ENCODE results near the gene RGS7. TPM values are rescaled to one million over a fixed set of nuclear protein-coding genes. Genes with fewer than 3 reads are reported as not detected.

The RGS7 gene
- total and polyA plus RNA-seq, 10 of the 15 experiments (the other 5 are each of a cell fraction or from before 2014, with no cell fraction given) = not detected

DNA sequence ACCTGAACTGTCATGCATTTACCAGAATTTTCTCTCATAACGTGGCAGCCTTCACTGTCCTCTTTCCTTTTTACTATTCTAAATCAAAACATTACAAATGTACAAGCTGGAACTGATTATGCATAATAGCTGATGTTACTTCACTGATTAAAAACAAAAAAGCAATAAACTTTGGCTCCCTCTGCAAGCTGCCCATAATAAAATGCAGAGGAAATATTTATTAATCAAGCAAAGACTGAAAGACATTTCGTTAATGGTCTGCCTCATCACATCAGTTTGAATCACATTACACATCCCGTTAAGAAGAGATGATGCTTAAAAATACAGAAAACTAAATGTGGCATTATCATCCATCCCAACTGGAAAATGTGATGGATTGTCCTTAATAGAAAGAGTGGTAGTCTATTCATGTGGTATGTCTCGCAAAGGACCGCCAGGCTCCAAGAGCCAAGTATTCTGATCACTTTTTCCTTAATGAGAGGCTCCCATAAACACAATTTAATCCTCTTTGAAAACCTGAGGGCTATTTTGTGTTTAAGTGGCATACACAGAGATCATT, 225.3 kb downstream of the RGS7 start:
- intact Hi-C loops (cut with micrococcal nuclease; ENCODE audit: unreplicated experiment) (no loop called here), in situ Hi-C loops (cut with MboI) (no loop called here)
- ChIA-PET SMC1A (ENCODE audit: uncharacterized antibody, unreplicated experiment) (no interaction called here), RAD21 (ENCODE audit: unreplicated experiment) (no interaction called here), POLR2A (no interaction called here), CTCF (no interaction called here)
- BruUV-seq (replicated peaks) = no TSS peak
- 35% methylated on average over 5 of the region's 5 CpGs for WGBS (ENCODE audit: insufficient coverage, insufficient replicate concordance, low lambda C conversion rate, missing lambda C conversion rate)
- H3K9ac ChIP-seq (ENCODE audit: control insufficient read depth, insufficient read depth, low read length) = no peak overlapping the region
- H3K4me3 ChIP-seq = no peak overlapping the region
- no peaks in the 10 kb centered on the region for H3K79me2 ChIP-seq (ENCODE audit: control insufficient read depth, insufficient read depth, low read length)
- H3K4me2 ChIP-seq (ENCODE audit: control insufficient read depth, insufficient read depth) = no peak overlapping the region
- no peak overlapping the region for H3K27ac ChIP-seq (ENCODE audit: control insufficient read depth, insufficient read depth)
- no peak for DNase-seq (ENCODE audit: low read depth, low spot score)
- H3K36me3 ChIP-seq (ENCODE audit: control insufficient read depth in 2 of 2, insufficient read depth in 2 of 2, low read length in 1 of 2) = no peaks in the 10 kb centered on the region
- ATAC-seq = no peak
- H4K20me1 ChIP-seq (ENCODE audit: control insufficient read depth, insufficient read depth) = no peaks in the 10 kb centered on the region
- TF ChIP-seq KAT2A (conservative IDR thresholded peaks at IDR 0.05; ENCODE audit: control insufficient read depth, low read depth, low read length) = no peak
- no peak for TF ChIP-seq PAX5 (IDR thresholded peaks at IDR 0.05; ENCODE audit: borderline replicate concordance, low read depth, low read length)
- TF ChIP-seq, protein P1, sequence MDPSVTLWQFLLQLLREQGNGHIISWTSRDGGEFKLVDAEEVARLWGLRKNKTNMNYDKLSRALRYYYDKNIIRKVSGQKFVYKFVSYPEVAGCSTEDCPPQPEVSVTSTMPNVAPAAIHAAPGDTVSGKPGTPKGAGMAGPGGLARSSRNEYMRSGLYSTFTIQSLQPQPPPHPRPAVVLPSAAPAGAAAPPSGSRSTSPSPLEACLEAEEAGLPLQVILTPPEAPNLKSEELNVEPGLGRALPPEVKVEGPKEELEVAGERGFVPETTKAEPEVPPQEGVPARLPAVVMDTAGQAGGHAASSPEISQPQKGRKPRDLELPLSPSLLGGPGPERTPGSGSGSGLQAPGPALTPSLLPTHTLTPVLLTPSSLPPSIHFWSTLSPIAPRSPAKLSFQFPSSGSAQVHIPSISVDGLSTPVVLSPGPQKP (IDR thresholded peaks at IDR 0.05; ENCODE audit: low read depth, low read length) = no peak
- TF ChIP-seq ASH2L (IDR thresholded peaks at IDR 0.05; ENCODE audit: borderline replicate concordance, low read depth) = no peak
- TF ChIP-seq SIX5 (IDR thresholded peaks at IDR 0.05; ENCODE audit: low read depth, low read length, severe bottlenecking) = no peak
- TF ChIP-seq CREB1 (IDR thresholded peaks at IDR 0.05; ENCODE audit: low read depth) = no peak
- TF ChIP-seq, protein P2, sequence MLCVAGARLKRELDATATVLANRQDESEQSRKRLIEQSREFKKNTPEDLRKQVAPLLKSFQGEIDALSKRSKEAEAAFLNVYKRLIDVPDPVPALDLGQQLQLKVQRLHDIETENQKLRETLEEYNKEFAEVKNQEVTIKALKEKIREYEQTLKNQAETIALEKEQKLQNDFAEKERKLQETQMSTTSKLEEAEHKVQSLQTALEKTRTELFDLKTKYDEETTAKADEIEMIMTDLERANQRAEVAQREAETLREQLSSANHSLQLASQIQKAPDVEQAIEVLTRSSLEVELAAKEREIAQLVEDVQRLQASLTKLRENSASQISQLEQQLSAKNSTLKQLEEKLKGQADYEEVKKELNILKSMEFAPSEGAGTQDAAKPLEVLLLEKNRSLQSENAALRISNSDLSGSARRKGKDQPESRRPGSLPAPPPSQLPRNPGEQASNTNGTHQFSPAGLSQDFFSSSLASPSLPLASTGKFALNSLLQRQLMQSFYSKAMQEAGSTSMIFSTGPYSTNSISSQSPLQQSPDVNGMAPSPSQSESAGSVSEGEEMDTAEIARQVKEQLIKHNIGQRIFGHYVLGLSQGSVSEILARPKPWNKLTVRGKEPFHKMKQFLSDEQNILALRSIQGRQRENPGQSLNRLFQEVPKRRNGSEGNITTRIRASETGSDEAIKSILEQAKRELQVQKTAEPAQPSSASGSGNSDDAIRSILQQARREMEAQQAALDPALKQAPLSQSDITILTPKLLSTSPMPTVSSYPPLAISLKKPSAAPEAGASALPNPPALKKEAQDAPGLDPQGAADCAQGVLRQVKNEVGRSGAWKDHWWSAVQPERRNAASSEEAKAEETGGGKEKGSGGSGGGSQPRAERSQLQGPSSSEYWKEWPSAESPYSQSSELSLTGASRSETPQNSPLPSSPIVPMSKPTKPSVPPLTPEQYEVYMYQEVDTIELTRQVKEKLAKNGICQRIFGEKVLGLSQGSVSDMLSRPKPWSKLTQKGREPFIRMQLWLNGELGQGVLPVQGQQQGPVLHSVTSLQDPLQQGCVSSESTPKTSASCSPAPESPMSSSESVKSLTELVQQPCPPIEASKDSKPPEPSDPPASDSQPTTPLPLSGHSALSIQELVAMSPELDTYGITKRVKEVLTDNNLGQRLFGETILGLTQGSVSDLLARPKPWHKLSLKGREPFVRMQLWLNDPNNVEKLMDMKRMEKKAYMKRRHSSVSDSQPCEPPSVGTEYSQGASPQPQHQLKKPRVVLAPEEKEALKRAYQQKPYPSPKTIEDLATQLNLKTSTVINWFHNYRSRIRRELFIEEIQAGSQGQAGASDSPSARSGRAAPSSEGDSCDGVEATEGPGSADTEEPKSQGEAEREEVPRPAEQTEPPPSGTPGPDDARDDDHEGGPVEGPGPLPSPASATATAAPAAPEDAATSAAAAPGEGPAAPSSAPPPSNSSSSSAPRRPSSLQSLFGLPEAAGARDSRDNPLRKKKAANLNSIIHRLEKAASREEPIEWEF (IDR thresholded peaks at IDR 0.05; ENCODE audit: insufficient replicate concordance, low read depth, low read length) = no peak
- TF ChIP-seq, protein P3, sequence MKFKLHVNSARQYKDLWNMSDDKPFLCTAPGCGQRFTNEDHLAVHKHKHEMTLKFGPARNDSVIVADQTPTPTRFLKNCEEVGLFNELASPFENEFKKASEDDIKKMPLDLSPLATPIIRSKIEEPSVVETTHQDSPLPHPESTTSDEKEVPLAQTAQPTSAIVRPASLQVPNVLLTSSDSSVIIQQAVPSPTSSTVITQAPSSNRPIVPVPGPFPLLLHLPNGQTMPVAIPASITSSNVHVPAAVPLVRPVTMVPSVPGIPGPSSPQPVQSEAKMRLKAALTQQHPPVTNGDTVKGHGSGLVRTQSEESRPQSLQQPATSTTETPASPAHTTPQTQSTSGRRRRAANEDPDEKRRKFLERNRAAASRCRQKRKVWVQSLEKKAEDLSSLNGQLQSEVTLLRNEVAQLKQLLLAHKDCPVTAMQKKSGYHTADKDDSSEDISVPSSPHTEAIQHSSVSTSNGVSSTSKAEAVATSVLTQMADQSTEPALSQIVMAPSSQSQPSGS (IDR thresholded peaks at IDR 0.05; ENCODE audit: low read length) = no peak
- TF ChIP-seq ATF7 (IDR thresholded peaks at IDR 0.05; ENCODE audit: low read depth) = no peak
- TF ChIP-seq NR2C1 (IDR thresholded peaks at IDR 0.05) = no peak
- TF ChIP-seq MEF2A (IDR thresholded peaks at IDR 0.05; ENCODE audit: insufficient read depth, low read depth, low read length) = no peak
- no peak for TF ChIP-seq ZBED1 (IDR thresholded peaks at IDR 0.05; ENCODE audit: borderline replicate concordance)
- no peak for TF ChIP-seq SIN3A (IDR thresholded peaks at IDR 0.05; ENCODE audit: low read depth, low read length)
- TF ChIP-seq MXI1 (IDR thresholded peaks at IDR 0.05; ENCODE audit: low read depth, low read length) = no peak
- TF ChIP-seq SUPT20H (IDR thresholded peaks at IDR 0.05; ENCODE audit: borderline replicate concordance, control insufficient read depth, low read depth, low read length) = no peak
- TF ChIP-seq TBL1XR1 (IDR thresholded peaks at IDR 0.05; ENCODE audit: low read depth, low read length) = no peak
- no peak for TF ChIP-seq NR2C2 (IDR thresholded peaks at IDR 0.05; ENCODE audit: borderline replicate concordance, control insufficient read depth, insufficient read length, low read depth)
- TF ChIP-seq SMC3 (IDR thresholded peaks at IDR 0.05; ENCODE audit: borderline replicate concordance, low read length) = no peak
- H3K27me3 ChIP-seq (replicated peaks in 1 of 2; ENCODE audit: control insufficient read depth in 2 of 2, insufficient read depth in 2 of 2, low read length in 1 of 2) = no peaks in the 10 kb centered on the region
- no peak overlapping the region for H2AFZ ChIP-seq (ENCODE audit: control insufficient read depth, low read depth, low read length)
- no peaks in the 10 kb centered on the region for H3K4me1 ChIP-seq (ENCODE audit: control insufficient read depth, insufficient read depth, low read length)
- FAIRE-seq = no peak
- no peaks in the 10 kb centered on the region for H3K9me3 ChIP-seq (replicated peaks; ENCODE audit: control insufficient read depth, insufficient read depth, low read length)

Measured in GM12878 (cell line).